ENCODE results near the gene KCNN2.

Gene KCNN2

DNA sequence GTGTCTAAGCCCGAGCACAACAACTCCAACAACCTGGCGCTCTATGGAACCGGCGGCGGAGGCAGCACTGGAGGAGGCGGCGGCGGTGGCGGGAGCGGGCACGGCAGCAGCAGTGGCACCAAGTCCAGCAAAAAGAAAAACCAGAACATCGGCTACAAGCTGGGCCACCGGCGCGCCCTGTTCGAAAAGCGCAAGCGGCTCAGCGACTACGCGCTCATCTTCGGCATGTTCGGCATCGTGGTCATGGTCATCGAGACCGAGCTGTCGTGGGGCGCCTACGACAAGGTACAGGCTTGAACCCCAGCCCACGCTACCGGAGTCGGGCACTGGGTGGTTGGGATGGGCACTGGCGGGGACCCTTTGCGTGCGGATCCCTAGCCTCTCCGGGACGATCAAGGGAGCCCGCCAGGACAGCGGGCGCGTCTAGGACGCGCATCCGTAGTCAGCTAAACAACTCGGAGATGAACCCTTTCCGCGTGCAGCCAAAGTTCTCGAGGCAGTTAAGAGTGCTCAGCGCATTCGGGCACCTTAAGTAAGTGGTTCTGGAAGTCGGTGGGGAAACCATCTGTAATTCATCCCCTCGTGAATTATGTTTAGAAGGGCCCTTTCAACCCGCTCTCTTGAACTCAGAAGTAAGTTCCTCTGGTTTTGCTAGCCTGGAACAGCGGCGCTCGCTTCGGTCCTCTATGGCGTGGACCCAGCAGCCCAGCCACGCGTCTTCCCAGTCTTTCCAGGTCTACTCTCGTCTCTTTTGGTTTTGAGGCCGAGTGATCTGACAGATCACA is 1.3 kb downstream of the KCNN2 start:
- DNase-seq (ENCODE audit: low spot score) = no peak

DNA sequence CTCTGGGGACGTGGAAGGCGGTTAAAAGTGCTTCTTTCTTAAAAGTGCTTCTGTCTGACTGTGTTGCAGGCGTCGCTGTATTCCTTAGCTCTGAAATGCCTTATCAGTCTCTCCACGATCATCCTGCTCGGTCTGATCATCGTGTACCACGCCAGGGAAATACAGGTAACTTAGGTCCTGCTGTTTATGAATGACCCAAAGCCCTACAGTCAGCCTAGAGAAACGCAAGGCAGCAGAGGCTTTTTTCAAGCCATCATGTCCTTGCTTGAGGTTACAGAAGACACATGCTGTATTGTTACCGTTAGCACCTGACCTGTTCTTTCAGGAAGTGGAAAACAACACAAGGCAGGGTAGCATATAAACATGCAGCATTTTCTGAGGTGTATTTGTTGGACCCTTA is 2.0 kb downstream of the KCNN2 start:
- DNase-seq (ENCODE audit: low spot score) = no peak

GRCh38 chr5:114367029-114367428 is 5.2 kb downstream of the KCNN2 start:
- DNase-seq (ENCODE audit: low spot score) = no peak

DNA sequence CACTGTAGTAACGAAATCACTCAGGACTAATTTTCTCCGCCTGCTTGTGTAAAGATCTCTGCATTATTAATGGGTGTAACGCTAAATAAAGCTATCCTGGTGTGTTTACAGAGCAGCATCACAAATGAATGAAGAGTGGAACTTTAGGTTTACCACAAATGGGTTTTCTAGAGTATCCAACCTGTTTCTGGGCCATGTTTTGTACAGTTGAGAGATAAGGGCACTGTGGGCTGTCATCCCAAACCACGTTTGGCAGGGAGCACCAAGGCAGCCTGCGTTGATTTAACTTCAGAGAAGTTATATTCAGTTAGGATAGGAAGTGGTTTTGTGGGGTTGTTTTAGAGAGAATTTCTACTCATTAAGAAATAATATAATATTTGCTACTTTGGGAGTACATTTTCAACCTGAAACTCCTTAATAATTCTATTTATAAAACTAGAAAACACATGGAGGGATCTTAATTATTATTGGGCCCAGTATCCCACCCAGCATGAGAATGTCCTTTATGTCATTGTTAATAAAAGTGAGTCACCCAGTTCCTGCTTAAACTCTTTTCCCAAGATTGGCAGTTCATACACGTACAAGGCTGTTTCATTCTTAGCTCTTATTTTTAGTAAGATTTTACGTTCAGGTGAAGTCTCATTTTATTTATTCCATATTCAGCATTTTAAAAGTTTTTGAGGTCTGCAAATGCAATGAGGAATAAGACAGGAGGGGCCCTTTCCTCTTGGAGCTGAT is 8.0 kb downstream of the KCNN2 start:
- no peak for DNase-seq (ENCODE audit: low spot score)

- DNase-seq (ENCODE audit: low spot score) = no peak
Observed at GRCh38 chr5:114377050-114377844, 15.4 kb downstream of the KCNN2 start.

DNA sequence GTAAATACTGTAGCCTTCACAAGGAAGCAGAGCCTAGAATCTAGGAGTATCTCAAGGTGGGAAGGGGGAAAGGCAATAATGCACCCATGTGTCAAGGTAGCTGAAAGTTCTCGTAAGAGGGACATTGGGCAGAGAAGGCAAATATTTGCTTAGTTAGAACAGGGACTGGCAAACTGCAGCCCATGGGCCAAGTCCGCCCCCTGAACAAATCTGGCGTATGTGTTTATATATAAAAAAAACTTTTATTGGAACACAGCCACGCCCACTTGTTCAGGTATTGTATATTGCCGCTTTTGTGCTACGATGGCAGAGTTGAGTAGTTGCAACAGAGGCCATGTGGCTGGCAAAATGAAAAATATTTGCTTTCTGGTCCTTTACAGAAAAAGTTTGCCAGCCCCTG is 16.1 kb downstream of the KCNN2 start:
- no peak for DNase-seq (ENCODE audit: low spot score)

- no peak for DNase-seq (ENCODE audit: low spot score)
Observed at GRCh38 chr5:114380721-114381120, 18.9 kb downstream of the KCNN2 start.

DNA sequence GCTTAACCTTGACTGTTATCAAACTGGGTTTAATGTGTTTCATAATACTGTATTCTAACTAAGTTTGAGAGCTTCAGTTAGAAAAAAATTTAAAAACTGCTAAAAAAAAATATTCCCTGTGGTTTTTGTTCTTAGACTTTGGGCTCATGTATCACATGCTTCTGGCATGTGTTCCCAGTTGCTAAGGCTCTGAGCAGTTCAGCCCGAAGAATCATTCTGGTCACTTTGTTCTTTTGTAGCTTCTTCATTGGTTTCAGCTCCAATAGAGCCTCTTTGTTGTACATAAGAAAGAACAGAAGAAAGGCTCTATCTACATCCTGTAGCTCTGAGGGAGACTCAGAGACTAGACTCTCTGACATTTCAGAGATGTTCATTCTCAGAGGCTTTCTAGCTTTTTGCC is 25.6 kb downstream of the KCNN2 start:
- DNase-seq (ENCODE audit: low spot score) = no peak

DNA sequence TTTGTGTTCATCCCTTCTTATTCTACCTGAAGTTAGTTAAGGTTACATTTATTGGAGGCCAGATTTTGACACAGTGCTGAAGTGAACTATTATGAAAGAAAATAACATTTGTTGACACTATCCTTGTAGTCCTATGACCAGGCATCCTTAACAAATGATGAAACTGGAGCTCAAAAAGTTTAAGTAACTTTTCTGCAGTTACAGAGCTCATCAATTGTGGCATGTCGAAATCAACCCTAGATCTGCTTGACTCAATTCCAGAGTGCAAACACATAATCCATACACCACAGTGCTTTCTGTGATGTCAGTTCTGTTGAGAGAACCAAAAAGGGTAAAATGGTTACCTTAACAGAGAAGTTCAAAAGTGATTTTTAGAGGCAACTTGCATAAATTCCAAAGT is 28.6 kb downstream of the KCNN2 start:
- DNase-seq (ENCODE audit: low spot score) = no peak

DNA sequence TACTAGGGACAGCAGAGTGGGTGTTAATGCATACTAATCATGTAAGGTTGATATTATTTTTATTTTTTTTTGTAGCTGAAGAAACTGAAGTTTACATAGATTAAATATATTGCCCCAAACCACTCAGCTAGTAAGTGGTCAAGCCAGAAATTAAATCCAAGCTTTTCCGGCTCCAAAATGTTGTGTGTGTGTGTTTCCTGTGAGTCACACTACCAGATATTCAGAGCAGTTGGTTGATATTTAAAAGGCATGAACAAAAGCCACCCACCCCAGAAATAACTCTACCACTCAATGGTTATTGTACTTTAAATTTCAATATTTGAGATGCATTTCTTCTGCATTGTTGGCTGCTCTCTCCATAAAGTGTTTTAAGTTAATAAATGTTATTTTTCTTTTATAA is 29.5 kb downstream of the KCNN2 start:
- no peak for DNase-seq (ENCODE audit: low spot score)

GRCh38 chr5:114393159-114393558 is 31.3 kb downstream of the KCNN2 start:
- DNase-seq (ENCODE audit: low spot score) = no peak

GRCh38 chr5:114402206-114402605 is 40.3 kb downstream of the KCNN2 start:
- DNase-seq (ENCODE audit: low spot score) = no peak

- no peak for DNase-seq (ENCODE audit: low spot score)
Observed at GRCh38 chr5:114407783-114408182, 45.9 kb downstream of the KCNN2 start.

- no peak for DNase-seq (ENCODE audit: low spot score)
Observed at GRCh38 chr5:114408847-114409246, 47.0 kb downstream of the KCNN2 start.

- no peak for DNase-seq (ENCODE audit: low spot score)
Observed at GRCh38 chr5:114411380-114411931, 49.6 kb downstream of the KCNN2 start.

GRCh38 chr5:114412510-114413171 is 50.8 kb downstream of the KCNN2 start:
- DNase-seq (ENCODE audit: low spot score) = no peak

GRCh38 chr5:114415760-114416159 is 53.9 kb downstream of the KCNN2 start:
- DNase-seq (ENCODE audit: low spot score) = no peak

DNA sequence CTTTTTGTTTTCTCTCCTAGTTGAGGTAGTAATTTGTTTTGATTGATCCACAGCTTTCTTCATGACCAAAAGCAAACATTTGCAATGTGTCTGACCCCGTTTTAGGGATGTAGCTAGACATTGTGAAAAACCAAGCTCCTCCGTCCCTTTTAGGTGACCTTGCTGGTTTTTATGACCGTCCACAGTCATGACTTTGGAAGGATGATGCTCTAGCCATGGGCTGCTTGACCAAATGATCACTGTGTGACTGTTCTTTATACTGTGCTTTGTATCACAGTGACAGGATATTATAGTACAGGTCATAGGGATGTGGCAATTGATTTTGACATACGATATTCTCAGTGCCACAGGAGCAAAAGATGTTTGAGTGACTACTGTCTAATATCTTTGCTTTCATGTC is 54.4 kb downstream of the KCNN2 start:
- DNase-seq (ENCODE audit: low spot score) = no peak

GRCh38 chr5:114417519-114417918 is 55.6 kb downstream of the KCNN2 start:
- no peak for DNase-seq (ENCODE audit: low spot score)

GRCh38 chr5:114418176-114419066 is 56.6 kb downstream of the KCNN2 start:
- DNase-seq (ENCODE audit: low spot score) = no peak

- no peak for DNase-seq (ENCODE audit: low spot score)
Observed at GRCh38 chr5:114419067-114419388, 57.2 kb downstream of the KCNN2 start.

Data from left forelimb (tissue), 1 donor.